Measurements from ENCODE around the gene ZNF343. TPM values are rescaled to one million over a fixed set of nuclear protein-coding genes. Genes with fewer than 3 reads are reported as not detected.

Gene ZNF343
- total RNA-seq, 4 donors from 2014 or later = 6.8 to 14.8 (median 8.4) TPM

DNA sequence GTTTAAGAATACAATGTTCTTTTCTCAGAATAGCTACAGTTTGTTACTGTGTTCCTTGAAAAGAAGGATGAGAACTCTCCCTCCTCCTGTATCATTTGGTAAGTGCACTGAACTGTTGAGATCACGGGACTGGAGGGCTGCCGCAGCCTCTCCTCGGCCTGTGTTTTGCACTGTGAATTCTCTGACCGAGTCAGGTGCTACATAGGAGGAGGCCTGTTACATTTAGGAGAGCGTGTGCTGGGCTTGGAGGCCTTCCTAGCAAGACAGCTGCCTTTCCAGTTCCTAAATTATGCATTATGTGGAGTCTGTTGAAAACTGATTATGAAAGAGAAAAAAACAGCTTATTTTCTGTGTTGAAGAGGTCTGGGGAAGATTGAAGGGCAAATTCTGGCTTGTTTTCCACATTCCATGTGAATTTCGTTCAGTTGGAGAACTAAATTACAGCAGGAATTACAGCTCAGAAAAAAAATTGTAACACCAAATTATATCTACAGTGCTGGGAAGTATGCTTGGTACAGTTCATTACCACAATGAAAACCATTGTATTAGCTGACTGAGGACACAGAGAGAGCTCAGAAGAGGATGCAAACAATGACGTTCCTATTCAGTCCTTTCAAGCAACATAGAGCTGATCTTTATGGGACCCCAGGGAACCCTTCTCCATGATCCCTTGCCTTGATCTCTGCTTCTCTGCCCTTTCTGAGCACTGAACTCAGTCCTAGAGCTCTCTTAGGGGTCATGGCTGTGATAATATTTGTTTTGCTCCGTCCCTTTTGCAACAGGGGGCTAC is 30.4 kb upstream of the ZNF343 start:
- ATAC-seq (ENCODE audit: low FRiP score) (no peak), DNase-seq (ENCODE audit: low spot score) (no peak)
- TF ChIP-seq, protein P1, sequence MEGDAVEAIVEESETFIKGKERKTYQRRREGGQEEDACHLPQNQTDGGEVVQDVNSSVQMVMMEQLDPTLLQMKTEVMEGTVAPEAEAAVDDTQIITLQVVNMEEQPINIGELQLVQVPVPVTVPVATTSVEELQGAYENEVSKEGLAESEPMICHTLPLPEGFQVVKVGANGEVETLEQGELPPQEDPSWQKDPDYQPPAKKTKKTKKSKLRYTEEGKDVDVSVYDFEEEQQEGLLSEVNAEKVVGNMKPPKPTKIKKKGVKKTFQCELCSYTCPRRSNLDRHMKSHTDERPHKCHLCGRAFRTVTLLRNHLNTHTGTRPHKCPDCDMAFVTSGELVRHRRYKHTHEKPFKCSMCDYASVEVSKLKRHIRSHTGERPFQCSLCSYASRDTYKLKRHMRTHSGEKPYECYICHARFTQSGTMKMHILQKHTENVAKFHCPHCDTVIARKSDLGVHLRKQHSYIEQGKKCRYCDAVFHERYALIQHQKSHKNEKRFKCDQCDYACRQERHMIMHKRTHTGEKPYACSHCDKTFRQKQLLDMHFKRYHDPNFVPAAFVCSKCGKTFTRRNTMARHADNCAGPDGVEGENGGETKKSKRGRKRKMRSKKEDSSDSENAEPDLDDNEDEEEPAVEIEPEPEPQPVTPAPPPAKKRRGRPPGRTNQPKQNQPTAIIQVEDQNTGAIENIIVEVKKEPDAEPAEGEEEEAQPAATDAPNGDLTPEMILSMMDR (IDR thresholded peaks at IDR 0.05) = no peak

DNA sequence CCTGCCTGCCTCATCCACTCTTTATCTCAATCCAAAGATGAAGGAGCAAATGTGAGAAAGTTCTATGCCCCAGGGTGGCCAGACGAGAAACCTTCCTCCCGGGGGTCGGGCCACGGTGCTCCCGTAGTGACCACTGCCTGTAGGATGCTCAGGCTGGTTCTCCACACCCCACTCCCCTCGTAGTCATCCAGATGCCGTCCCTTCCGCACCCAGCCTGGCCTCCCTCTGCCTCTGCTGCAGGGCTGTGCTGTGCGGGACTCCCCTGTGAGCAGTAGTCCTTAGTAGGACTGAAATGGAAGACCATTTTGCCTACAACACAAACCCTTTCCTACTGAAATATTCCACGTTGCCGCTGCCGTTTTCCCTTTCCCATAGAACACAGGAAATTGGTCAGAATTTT is 29.6 kb upstream of the ZNF343 start:
- no peak for DNase-seq (ENCODE audit: low spot score)
- no peak for ATAC-seq (ENCODE audit: low FRiP score)
- TF ChIP-seq, protein P1 (IDR thresholded peaks at IDR 0.05) = no peak

DNA sequence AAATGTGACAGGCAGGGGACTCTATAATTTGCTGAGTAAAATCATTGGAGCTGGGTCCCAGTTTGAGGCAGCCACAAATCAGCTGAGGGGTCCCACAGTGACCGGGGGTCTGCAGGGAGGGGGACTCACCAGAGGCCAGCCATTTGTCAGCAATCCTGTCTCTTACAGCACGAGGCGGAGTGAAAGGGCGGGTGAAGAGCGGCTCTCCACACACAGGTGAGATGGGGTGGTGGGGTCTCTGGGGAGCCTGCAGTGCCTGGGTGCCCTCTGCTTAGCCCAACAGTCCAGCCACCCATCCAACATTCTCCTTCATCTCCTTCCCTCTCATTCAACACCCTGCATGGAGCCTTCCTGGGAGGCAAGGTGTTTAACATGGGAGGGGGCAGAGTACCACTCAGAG is 28.4 kb upstream of the ZNF343 start:
- TF ChIP-seq, protein P1 (IDR thresholded peaks at IDR 0.05) = no peak
- ATAC-seq (ENCODE audit: low FRiP score) (no peak), DNase-seq (ENCODE audit: low spot score) (no peak)

DNA sequence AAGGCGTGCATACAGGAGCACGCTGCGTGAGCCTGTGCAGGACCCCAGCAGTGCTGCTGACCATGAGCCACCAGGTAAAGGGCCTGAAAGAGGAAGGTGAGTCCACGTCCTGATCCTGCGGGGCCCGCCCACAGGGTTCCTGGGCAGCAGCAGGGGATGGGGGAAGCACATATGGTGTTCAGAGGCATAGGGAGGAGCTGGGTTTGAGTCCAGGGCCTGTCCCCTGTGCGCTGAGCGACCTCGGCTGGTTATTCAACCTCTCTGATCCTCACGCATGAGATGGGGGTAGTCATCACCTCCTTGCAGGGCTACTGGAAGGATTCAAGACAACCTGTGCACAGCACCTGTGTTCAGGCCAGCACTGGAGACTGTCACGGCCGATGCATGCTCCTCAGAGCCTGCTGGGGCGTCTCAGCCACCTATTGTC is 27.9 kb upstream of the ZNF343 start, which contains the start of gene TMC2:
TSS of gene TMC2 (plus strand) at position 14 of the 427 bp plus-strand sequence. CDS start at position 63, 49 bp downstream.
- TF ChIP-seq, protein P1 (IDR thresholded peaks at IDR 0.05) = no peak
- no peak for DNase-seq (ENCODE audit: low spot score)
- ATAC-seq (ENCODE audit: low FRiP score) = no peak

DNA sequence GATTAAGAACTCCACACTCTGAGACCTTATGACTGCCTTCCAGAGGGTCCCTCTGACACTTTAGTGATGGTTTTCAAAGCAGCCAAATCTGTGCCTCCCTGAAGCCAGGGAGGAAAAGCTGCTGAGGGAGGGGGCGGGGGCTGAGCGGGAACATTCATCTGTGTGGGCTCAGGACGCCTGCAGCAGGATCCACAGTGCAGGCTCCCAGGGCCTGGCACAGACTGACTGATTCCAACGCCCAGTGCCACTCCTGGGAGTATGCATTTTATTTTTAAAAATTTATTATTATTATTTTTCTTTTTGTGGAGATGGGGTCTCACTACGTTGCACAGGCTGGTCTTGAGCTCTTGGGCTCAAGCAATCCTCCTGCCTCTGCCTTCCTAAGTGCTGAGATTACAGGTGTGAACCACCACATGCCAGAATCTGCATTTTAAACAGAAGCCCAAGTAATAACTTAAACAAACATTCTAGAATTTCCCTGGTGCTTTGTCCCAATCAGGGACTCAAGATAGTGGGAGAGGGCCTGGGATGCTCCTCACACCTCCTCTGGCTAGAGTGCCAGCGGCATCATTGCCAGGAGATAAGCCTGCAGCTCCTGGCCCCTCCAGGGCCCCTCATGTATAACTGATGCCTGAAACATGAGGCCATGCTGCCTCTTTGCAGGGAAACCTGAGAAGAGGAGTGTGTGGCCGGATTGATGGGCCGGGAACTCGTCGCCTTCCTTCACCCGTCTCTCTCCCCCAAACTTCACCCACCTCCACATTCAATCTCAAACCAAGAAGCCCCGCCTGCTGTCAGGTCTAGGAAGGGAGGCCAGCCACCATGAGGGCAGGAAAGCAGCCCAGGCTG is 27.2 kb upstream of the ZNF343 start:
- no peak for DNase-seq (ENCODE audit: low spot score)
- TF ChIP-seq, protein P1 (IDR thresholded peaks at IDR 0.05) = no peak
- ATAC-seq (ENCODE audit: low FRiP score) = no peak

DNA sequence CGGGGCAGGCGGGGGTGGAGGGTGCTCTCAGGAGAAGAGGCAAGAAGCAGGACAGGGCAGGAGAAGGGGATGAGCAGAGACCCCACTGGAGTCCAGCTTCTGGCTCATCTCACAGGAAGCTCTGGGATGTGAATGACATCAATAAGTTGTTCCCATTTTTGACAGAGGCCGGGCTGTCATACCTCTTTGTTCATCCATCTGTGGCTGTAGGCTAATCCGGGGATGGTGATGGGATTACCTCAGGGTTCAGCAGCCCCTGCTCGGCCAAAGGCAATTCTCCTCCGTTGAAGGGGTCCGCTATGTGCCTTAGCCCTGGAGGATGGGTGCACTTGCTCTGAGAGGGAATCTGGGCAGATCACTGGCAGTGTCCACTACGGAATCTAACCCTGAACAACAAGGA is 24.4 kb upstream of the ZNF343 start:
- ATAC-seq (ENCODE audit: low FRiP score) (no peak), DNase-seq (ENCODE audit: low spot score) (no peak)
- TF ChIP-seq, protein P1 (IDR thresholded peaks at IDR 0.05) = no peak

Measured in omental fat pad (tissue), 4 donors.